Fibroblast of lung (primary cell): ENCODE data around the gene NUTM1. TPM values are rescaled to one million over a fixed set of nuclear protein-coding genes. Genes with fewer than 3 reads are reported as not detected.

Experiments used
- DNase-seq, 2 donors: peaks; one replicate each; pipeline versions ENCODE4 v3.0.0 to v3.0.0-alpha.2; 2010; ENCODE audit warnings: low read depth in 2 of 2
- H2AFZ ChIP-seq: 2 replicates; pipeline ENCODE4 v1.5.1; 2012; ENCODE audit warnings: low read length, control low read depth, inconsistent platforms
- H3K27ac ChIP-seq: 2 replicates; pipeline ENCODE4 v1.5.1; 2011; ENCODE audit warnings: low read length, control low read depth; ENCODE audit not compliant: insufficient read depth
- H3K27me3 ChIP-seq: 2 replicates; pipeline ENCODE4 v1.5.1; 2011; ENCODE audit warnings: mild to moderate bottlenecking, low read length; ENCODE audit not compliant: control insufficient read depth, insufficient read depth
- H3K36me3 ChIP-seq: 2 replicates; pipeline ENCODE4 v1.5.1; 2011; ENCODE audit warnings: low read length; ENCODE audit not compliant: control insufficient read depth, insufficient read depth
- H3K4me1 ChIP-seq: 2 replicates; pipeline ENCODE4 v1.5.1; 2011; ENCODE audit warnings: low read length; ENCODE audit not compliant: control insufficient read depth, insufficient read depth; ENCODE audit errors: extremely low read depth
- H3K4me2 ChIP-seq: 2 replicates; pipeline ENCODE4 v1.5.1; 2011; ENCODE audit warnings: low read length, control low read depth; ENCODE audit not compliant: insufficient read depth; ENCODE audit errors: extremely low read depth
- H3K4me3 ChIP-seq, 4 experiments: fragments of 200-600 bp in 1 of 4; sonication (generic) in 1 of 4; replicated peaks in 1 of 4; 2 replicates each; pipeline ENCODE4 v1.5.1; 2011 to 2016; ENCODE audit warnings: low read length in 4 of 4, low read depth in 3 of 4, mild to moderate bottlenecking in 3 of 4, control low read depth in 2 of 4, inconsistent platforms in 1 of 4, mixed read lengths in 1 of 4; ENCODE audit not compliant: insufficient read depth in 1 of 4; ENCODE audit errors: control extremely low read depth in 1 of 4
- H3K79me2 ChIP-seq: 2 replicates; pipeline ENCODE4 v1.5.1; 2012; ENCODE audit warnings: mild to moderate bottlenecking, low read length, inconsistent platforms; ENCODE audit not compliant: control insufficient read depth, insufficient read depth
- H3K9ac ChIP-seq: 2 replicates; pipeline ENCODE4 v1.5.1; 2011; ENCODE audit warnings: mild to moderate bottlenecking, low read length, control low read depth; ENCODE audit not compliant: insufficient read depth
- H3K9me3 ChIP-seq: 2 replicates; pipeline ENCODE4 v1.5.1; 2012; ENCODE audit warnings: low read depth, low read length; ENCODE audit not compliant: control insufficient read depth, insufficient read depth
- H4K20me1 ChIP-seq: 2 replicates; pipeline ENCODE4 v1.5.1; 2011; ENCODE audit warnings: low read length; ENCODE audit not compliant: control insufficient read depth, insufficient read depth; ENCODE audit errors: extremely low read depth
- EZH2 ChIP-seq: IDR thresholded peaks from 2 replicates; pipeline ENCODE4 v1.5.1; 2012; ENCODE audit warnings: low read length, control low read depth, mild to moderate bottlenecking; ENCODE audit errors: missing control alignments
- polyA plus RNA-seq, 2 donors: library from polyadenylated mRNA; depleted of rRNA in 1 of 2; stranded (reverse) in 1 of 2; unstranded in 1 of 2; fragments of >200 nt; gene quantifications; 2 replicates each; pipeline ENCODE4 v1.2.1, GENCODE V29; 2011 to 2012; ENCODE audit warnings: missing spikeins in 1 of 2
- total RNA-seq: library from RNA; depleted of rRNA; stranded (reverse); fragments of >200 nt; gene quantifications from 2 replicates; pipeline ENCODE4 v1.2.1, GENCODE V29; 2014
- TF ChIP-seq, protein P1 (sequence below), 2 donors: IDR thresholded peaks in 1 of 2; conservative IDR thresholded peaks in 1 of 2; 1 replicate in 1 of 2; 2 replicates in 1 of 2; pipeline ENCODE4 v1.5.1; 2011 to 2012; ENCODE audit warnings: low read length in 2 of 2, control low read depth in 1 of 2, inconsistent platforms in 1 of 2, low read depth in 1 of 2, mild to moderate bottlenecking in 1 of 2

Gene NUTM1
- total and polyA plus RNA-seq, 2 donors (not counting 1 experiment from before 2014, with no cell fraction given) = not detected

DNA sequence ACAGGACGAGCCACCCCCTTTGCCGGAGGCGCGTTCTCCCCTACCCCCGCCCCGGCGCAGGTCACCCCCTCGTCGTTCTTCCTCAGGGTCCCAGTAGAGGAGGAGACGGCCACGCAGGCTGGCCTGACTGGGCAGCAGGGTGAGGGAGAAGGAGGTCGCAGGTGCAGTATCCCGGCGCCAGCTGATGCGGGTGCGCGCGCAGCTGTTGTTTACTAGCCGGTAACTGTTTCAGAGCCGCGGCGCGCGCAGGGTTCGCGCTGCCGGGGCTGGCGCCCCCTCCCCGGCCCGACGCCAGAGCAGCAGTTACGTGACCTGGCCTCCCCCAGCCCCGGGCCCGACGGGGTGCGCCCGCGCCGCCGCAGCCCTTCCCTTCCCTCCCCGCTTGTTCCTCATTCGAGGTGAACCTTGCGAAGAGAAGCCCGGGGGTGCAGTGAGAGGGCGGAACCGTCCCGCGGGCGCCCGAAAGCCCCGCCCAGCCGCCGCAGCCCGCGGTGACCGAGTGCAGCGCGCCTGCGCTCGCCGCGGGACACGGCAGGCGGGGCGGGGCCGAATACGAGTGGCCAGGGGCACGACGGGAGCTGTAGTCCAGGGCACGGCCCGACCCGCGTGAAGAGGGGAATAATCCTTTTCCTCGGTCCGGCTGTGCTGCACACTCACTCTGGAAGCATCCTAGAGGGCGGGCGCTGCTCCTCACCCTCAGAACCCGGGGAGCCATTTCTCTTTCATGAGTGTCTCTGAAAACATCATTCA, 5.4 kb upstream of the NUTM1 start, which contains the start of gene SLC12A6:
TSS of gene SLC12A6 (minus strand) at position 225 of the 750 bp plus-strand sequence. CDS start 1,101 bp downstream, outside the sequence.
- no peaks in the 10 kb centered on the region for H3K9me3 ChIP-seq
- peak; percentile 89 to 92 for DNase-seq
- peak within 1 kb of the TSS; percentile 58 for H3K27ac ChIP-seq
- peak within 1 kb of the TSS; percentile 77 for H3K9ac ChIP-seq
- H3K27me3 ChIP-seq = no peaks in the 10 kb centered on the region
- H3K36me3 ChIP-seq = no peaks in the 10 kb centered on the region
- H3K79me2 ChIP-seq = peaks cover 17% of the 10 kb centered on the region
- H3K4me3 ChIP-seq = peak within 1 kb of the TSS; percentile 77 to 88 (median 86)
- no peaks in the 10 kb centered on the region for H4K20me1 ChIP-seq
- no peak for TF ChIP-seq EZH2
- TF ChIP-seq, protein P1, sequence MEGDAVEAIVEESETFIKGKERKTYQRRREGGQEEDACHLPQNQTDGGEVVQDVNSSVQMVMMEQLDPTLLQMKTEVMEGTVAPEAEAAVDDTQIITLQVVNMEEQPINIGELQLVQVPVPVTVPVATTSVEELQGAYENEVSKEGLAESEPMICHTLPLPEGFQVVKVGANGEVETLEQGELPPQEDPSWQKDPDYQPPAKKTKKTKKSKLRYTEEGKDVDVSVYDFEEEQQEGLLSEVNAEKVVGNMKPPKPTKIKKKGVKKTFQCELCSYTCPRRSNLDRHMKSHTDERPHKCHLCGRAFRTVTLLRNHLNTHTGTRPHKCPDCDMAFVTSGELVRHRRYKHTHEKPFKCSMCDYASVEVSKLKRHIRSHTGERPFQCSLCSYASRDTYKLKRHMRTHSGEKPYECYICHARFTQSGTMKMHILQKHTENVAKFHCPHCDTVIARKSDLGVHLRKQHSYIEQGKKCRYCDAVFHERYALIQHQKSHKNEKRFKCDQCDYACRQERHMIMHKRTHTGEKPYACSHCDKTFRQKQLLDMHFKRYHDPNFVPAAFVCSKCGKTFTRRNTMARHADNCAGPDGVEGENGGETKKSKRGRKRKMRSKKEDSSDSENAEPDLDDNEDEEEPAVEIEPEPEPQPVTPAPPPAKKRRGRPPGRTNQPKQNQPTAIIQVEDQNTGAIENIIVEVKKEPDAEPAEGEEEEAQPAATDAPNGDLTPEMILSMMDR (conservative IDR thresholded peaks at IDR 0.05 in 1 of 2, IDR thresholded peaks at IDR 0.05 in 1 of 2; ENCODE audit: low read depth in 1 of 2, low read length in 2 of 2) = no peak
- peak within 1 kb of the TSS; percentile 94 for H2AFZ ChIP-seq
- H3K4me2 ChIP-seq = peak within 1 kb of the TSS; percentile 92
- H3K4me1 ChIP-seq = peaks cover 7% of the 10 kb centered on the region

DNA sequence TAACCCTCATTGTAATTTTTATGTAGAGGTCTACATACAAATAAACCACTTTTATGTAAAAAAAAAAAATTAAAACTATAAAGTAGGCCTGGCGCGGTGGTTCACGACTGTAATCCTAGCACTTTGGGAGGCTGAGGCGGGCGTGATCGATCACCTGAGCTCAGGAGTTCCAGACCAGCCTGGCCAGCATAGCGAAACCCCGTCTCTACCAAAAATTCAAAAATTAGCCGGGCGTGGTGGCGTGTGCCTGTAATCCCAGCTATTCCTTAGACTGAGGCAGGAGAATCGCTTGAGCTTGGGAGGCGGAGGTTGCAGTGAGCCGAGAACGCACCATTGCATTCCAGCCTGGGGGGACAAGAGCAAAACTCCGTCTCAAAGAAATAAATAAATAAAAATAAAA, 4.8 kb upstream of the NUTM1 start:
- no peak overlapping the region for H2AFZ ChIP-seq
- no peak for DNase-seq
- H3K9ac ChIP-seq = no peak overlapping the region

DNA sequence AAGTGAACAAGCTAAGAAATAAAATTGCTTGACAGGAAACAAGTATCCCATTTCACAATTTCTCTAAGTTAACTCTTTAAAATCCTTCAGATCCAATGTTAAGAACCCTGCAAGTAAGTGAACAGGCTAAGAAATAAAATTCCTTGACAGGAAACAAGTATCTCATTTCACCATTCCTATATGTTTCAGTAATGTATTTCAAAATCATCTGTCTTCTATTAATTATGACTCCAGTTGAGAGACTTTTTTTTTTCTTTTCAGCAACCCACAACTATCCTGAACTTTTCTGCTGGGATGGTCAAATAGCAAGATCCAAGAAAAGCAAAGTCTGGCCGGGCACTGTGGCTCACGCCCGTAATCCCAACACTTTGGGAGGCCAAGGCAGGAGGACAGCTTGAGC, 3.2 kb upstream of the NUTM1 start:
- no peak overlapping the region for H3K27ac ChIP-seq
- no peak overlapping the region for H3K4me3 ChIP-seq
- no peaks in the 10 kb centered on the region for H3K36me3 ChIP-seq
- DNase-seq = no peak
- H4K20me1 ChIP-seq = no peaks in the 10 kb centered on the region
- no peak overlapping the region for H2AFZ ChIP-seq
- H3K4me1 ChIP-seq = peaks cover 6% of the 10 kb centered on the region
- no peaks in the 10 kb centered on the region for H3K9me3 ChIP-seq
- no peak for TF ChIP-seq EZH2
- TF ChIP-seq, protein P1 (conservative IDR thresholded peaks at IDR 0.05 in 1 of 2, IDR thresholded peaks at IDR 0.05 in 1 of 2; ENCODE audit: low read depth in 1 of 2, low read length in 2 of 2) = no peak
- no peak overlapping the region for H3K4me2 ChIP-seq
- H3K79me2 ChIP-seq = peaks cover 19% of the 10 kb centered on the region
- H3K27me3 ChIP-seq = no peaks in the 10 kb centered on the region
- no peak overlapping the region for H3K9ac ChIP-seq

More for the DNA sequence above, 4.8 kb upstream of the NUTM1 start:
- Histone ChIP-seq H3K27me3 (no peaks in the 10 kb centered on the region), H4K20me1 (no peaks in the 10 kb centered on the region), H3K4me2 (peak overlapping the region; percentile 23), H3K36me3 (no peaks in the 10 kb centered on the region), H3K79me2 (peaks cover 19% of the 10 kb centered on the region), H3K4me3 (peak overlapping the region in 2 of 4 experiments; percentile 44 to 47), H3K9me3 (no peaks in the 10 kb centered on the region), H3K27ac (peak overlapping the region; percentile 58), H3K4me1 (peaks cover 7% of the 10 kb centered on the region)
- TF ChIP-seq EZH2 = no peak
- TF ChIP-seq, protein P1 (conservative IDR thresholded peaks at IDR 0.05 in 1 of 2, IDR thresholded peaks at IDR 0.05 in 1 of 2; ENCODE audit: low read depth in 1 of 2, low read length in 2 of 2) = no peak
